Gastroesophageal sphincter (tissue), 4 donors: ENCODE data around the gene OR5P2. TPM values are rescaled to one million over a fixed set of nuclear protein-coding genes. Genes with fewer than 3 reads are reported as not detected.
"Not testable (repeated sequence)": the region's sequence is repeated elsewhere in the genome, so short reads cannot be mapped to it uniquely, and the experiment has no call there.

Source experiments
- ATAC-seq: fragments of 150-250 bp; one replicate; pipeline ENCODE4 v1.9.1; 2016; ENCODE audit warnings: mild to moderate bottlenecking, moderate library complexity
- H3K27ac ChIP-seq, 4 donors: fragments of 200-600 bp; sonication (generic) in 3 of 4; 1 replicate in 3 of 4; 2 replicates in 1 of 4; pipeline ENCODE4 v1.5.1; 2016 to 2019
- H3K27me3 ChIP-seq: fragments of 200-600 bp; sonication (generic); one replicate; pipeline ENCODE4 v1.5.1; 2019
- H3K36me3 ChIP-seq, 2 donors: fragments of 200-600 bp; sonication (generic); one replicate each; pipeline ENCODE4 v1.5.1; 2019; ENCODE audit warnings: control low read depth in 1 of 2
- H3K4me1 ChIP-seq, 3 donors: fragments of 200-600 bp; sonication (generic); 1 replicate in 2 of 3; 2 replicates in 1 of 3; pipeline ENCODE4 v1.5.1; 2016 to 2019; ENCODE audit warnings: control low read depth in 2 of 3
- H3K4me3 ChIP-seq, 2 donors: fragments of 200-600 bp; sonication (generic); one replicate each; pipeline ENCODE4 v1.5.1; 2019; ENCODE audit warnings: mild to moderate bottlenecking in 1 of 2, moderate library complexity in 1 of 2
- H3K9me3 ChIP-seq, 3 donors: fragments of 200-600 bp; sonication (generic); one replicate each; pipeline ENCODE4 v1.5.1; 2017 to 2019; ENCODE audit warnings: control low read depth in 2 of 3
- EP300 ChIP-seq: sonication (generic); formaldehyde crosslinking; IDR thresholded peaks from one replicate; pipeline ENCODE4 v1.6.1; 2017; ENCODE audit warnings: antibody characterized with exemption, mild to moderate bottlenecking
- POLR2A ChIP-seq, 2 donors: fragments of 450-650 bp; IDR thresholded peaks; one replicate each; pipeline ENCODE4 v1.6.1; 2017; ENCODE audit warnings: antibody characterized with exemption in 2 of 2, mild to moderate bottlenecking in 2 of 2, moderate library complexity in 1 of 2
- POLR2AphosphoS5 ChIP-seq: sonication (generic); formaldehyde crosslinking; IDR thresholded peaks from one replicate; pipeline ENCODE4 v1.6.1; 2017; ENCODE audit warnings: antibody characterized with exemption
- WGBS, 2 donors: methylation state at CpG; one replicate each; pipeline ENCODE4 v1.1.5; 2018; ENCODE audit warnings: low coverage in 1 of 2; 5-methylcytosine and 5-hydroxymethylcytosine counted together
- total RNA-seq, 4 donors: library from RNA; depleted of rRNA; stranded (reverse); fragments of >200 nt; gene quantifications; one replicate each; pipeline ENCODE4 v1.1.0, GENCODE V29; 2016
- TF ChIP-seq, protein P1 (sequence below), 4 experiments: fragments of 200-600 bp in 2 of 4; fragments of 450-650 bp in 2 of 4; sonication (generic) in 1 of 4; IDR thresholded peaks; one replicate each; pipeline ENCODE4 v1.5.1; 2017 to 2019; ENCODE audit warnings: antibody characterized with exemption in 4 of 4, mild to moderate bottlenecking in 2 of 4, moderate library complexity in 2 of 4

Gene OR5P2
- total RNA-seq, 4 donors from 2014 or later, result not detected

DNA sequence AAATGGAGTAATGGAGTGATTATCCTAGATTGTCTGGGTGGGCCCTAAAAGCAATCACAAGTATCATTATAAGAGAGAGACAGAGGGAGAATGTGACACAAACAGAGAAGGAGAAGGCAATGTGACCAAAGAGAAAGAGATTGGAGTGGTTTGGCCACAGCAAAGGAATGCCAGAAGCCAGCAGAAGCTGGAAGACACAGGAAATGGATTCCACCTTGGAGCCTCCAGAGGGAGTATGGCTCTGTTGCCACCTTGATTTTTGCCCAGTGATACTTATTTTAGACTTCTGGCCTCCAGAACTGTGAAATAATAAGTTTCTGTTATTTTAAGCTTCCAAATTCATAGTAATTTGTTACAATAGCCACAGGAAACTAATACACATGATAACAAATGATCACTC lies 36.8 kb upstream of the OR5P2 start:
- H3K27ac ChIP-seq, result no peak overlapping the region
- H3K27me3 ChIP-seq, result peaks cover 3% of the 10 kb centered on the region
- H3K4me3 ChIP-seq, result no peak overlapping the region
- no peak for TF ChIP-seq POLR2A (IDR thresholded peaks at IDR 0.05)
- no peak for TF ChIP-seq EP300
- TF ChIP-seq, protein P1, sequence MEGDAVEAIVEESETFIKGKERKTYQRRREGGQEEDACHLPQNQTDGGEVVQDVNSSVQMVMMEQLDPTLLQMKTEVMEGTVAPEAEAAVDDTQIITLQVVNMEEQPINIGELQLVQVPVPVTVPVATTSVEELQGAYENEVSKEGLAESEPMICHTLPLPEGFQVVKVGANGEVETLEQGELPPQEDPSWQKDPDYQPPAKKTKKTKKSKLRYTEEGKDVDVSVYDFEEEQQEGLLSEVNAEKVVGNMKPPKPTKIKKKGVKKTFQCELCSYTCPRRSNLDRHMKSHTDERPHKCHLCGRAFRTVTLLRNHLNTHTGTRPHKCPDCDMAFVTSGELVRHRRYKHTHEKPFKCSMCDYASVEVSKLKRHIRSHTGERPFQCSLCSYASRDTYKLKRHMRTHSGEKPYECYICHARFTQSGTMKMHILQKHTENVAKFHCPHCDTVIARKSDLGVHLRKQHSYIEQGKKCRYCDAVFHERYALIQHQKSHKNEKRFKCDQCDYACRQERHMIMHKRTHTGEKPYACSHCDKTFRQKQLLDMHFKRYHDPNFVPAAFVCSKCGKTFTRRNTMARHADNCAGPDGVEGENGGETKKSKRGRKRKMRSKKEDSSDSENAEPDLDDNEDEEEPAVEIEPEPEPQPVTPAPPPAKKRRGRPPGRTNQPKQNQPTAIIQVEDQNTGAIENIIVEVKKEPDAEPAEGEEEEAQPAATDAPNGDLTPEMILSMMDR (IDR thresholded peaks at IDR 0.05), result no peak
- no peak for TF ChIP-seq POLR2AphosphoS5
- no peaks in the 10 kb centered on the region for H3K4me1 ChIP-seq
- no peak for ATAC-seq
- no peaks in the 10 kb centered on the region for H3K36me3 ChIP-seq
- H3K9me3 ChIP-seq, result no peaks in the 10 kb centered on the region

DNA sequence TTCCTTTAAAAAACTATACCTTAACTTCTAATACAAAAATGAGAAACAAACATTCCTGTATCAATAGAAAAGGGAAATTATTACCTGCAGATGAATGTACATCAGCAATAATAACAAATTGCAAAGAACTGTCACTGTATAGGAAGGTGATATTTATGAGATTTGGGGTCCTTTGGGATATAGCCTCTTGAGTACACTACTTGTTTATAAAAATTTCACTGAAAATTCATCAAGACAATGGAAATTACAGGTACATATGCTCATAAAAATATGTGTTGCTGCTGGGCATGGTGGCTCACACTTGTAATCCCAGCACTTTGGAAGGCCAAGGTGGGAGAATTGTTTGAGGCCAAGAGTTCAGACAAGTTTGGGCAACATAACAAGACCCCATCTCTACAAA lies 34.0 kb upstream of the OR5P2 start, which contains the start of gene OR5P3:
TSS of gene OR5P3 (minus strand) at position 101 of the 400 bp plus-strand sequence.
- Histone ChIP-seq H3K9me3 (no peaks in the 10 kb centered on the region), H3K27ac (no peak within 1 kb of the TSS), H3K27me3 (no peaks in the 10 kb centered on the region), H3K4me3 (no peak within 1 kb of the TSS), H3K36me3 (no peaks in the 10 kb centered on the region), H3K4me1 (no peaks in the 10 kb centered on the region)
- TF ChIP-seq POLR2A (IDR thresholded peaks at IDR 0.05), result no peak
- no peak for TF ChIP-seq POLR2AphosphoS5
- TF ChIP-seq EP300, result no peak
- TF ChIP-seq, protein P1 (IDR thresholded peaks at IDR 0.05), result no peak
- no peak for ATAC-seq

GRCh38 chr11:7826324-7826723 lies 29.6 kb upstream of the OR5P2 start:
- whole genome bisulfite sequencing, 2 donors, result 55 to 67% methylated on average over 2 to 3 of the region's 3 CpGs

DNA sequence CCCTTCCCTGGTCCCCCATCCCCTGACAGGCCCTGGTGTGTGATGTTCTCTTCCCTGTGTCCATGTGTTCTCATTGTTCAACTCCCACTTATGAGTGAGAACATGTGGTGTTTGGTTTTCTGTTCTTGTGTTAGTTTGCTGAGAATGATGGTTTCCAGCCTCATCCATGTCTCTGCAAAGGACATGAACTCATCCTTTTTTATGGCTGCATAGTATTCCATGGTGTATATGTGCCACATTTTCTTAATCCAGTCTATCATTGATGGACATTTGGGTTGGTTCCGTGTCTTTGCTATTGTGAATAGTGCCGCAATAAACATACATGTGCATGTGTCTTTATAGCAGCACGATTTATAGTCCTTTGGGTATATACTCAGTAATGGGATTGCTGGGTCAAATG lies 23.7 kb upstream of the OR5P2 start:
- not testable (repeated sequence) for ATAC-seq, H3K27ac ChIP-seq, H3K4me3 ChIP-seq, H3K27me3 ChIP-seq, H3K4me1 ChIP-seq, H3K36me3 ChIP-seq
- H3K9me3 ChIP-seq, result peaks cover 0 to 31% (median 0%) of the 10 kb centered on the region in 3 donors
- 94 to 96% methylated on average over 3 of the region's 3 CpGs for WGBS, 2 donors

More at GRCh38 chr11:7826324-7826723, 29.6 kb upstream of the OR5P2 start:
- H3K4me1 ChIP-seq, result no peaks in the 10 kb centered on the region
- H3K27me3 ChIP-seq, result no peaks in the 10 kb centered on the region
- H3K9me3 ChIP-seq, result no peaks in the 10 kb centered on the region
- H3K4me3 ChIP-seq, result no peak overlapping the region
- TF ChIP-seq POLR2AphosphoS5 (no peak), EP300 (no peak)
- TF ChIP-seq, protein P1 (IDR thresholded peaks at IDR 0.05), result no peak
- no peak for ATAC-seq
- no peaks in the 10 kb centered on the region for H3K36me3 ChIP-seq
- no peak overlapping the region for H3K27ac ChIP-seq

DNA sequence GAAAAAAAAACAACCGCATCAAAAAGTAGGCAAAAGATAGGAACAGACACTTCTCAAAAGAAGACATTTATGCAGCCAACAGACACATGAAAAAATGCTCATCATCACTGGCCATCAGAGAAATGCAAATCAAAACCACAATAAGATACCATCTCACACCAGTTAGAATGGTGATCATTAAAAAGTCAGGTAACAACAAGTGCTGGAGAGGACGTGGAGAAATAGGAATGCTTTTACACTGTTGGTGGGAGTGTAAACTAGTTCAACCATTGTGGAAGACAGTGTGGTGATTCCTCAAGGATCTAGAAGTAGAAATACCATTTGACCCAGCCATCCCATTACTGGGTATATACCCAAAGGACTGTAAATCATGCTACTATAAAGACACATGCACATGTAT lies 18.2 kb upstream of the OR5P2 start:
- not testable (repeated sequence) for ATAC-seq, H3K27me3 ChIP-seq, H3K4me1 ChIP-seq, H3K4me3 ChIP-seq, H3K36me3 ChIP-seq, H3K27ac ChIP-seq
- H3K9me3 ChIP-seq, result peaks cover 0 to 51% (median 0%) of the 10 kb centered on the region in 3 donors
- WGBS, 2 donors, result 60 to 90% methylated on average over 1 to 2 of the region's 2 CpGs

- H3K36me3 ChIP-seq, ATAC-seq, H3K4me3 ChIP-seq, H3K27me3 ChIP-seq, H3K27ac ChIP-seq, H3K4me1 ChIP-seq: not testable (repeated sequence)
- WGBS, 2 donors, result 82% methylated on average over 2 of the region's 2 CpGs; no CpG with 5 or more reads in 1 of the 2 donors
- peaks cover 0 to 57% (median 0%) of the 10 kb centered on the region in 3 donors for H3K9me3 ChIP-seq
Measured at GRCh38 chr11:7810301-7810700, 13.6 kb upstream of the OR5P2 start.

DNA sequence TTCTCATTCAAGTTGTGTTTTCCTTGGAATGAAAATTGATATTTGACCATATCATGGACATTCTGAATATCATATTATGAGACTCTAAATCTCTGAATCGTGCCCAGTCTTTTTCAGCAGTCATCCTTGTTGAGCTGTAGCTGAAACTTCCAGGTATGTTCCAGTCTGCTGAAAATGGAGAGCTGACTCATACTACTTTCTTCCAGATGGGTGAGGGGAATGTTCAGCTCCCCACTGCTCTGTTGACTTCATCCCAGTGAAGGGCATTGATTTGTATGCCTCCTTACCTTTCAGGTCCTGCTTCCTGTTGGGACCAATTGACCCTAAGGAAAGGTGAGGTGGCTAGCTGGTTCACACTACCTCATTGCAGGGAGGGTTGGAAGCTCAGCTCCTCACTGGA lies 3.5 kb downstream of the OR5P2 start:
- 30 to 40% methylated on average over 1 of the region's 1 CpG for WGBS, 2 donors
- ATAC-seq, result no peak
- Histone ChIP-seq H3K4me1 (no peaks in the 10 kb centered on the region), H3K27me3 (peaks cover 1% of the 10 kb centered on the region), H3K36me3 (no peaks in the 10 kb centered on the region), H3K4me3 (no peak overlapping the region), H3K9me3 (no peaks in the 10 kb centered on the region), H3K27ac (no peak overlapping the region)
- TF ChIP-seq POLR2AphosphoS5 (no peak), EP300 (no peak), POLR2A (IDR thresholded peaks at IDR 0.05) (no peak)
- TF ChIP-seq, protein P1 (IDR thresholded peaks at IDR 0.05), result no peak
